Progenitor cell of endocrine pancreas (in vitro differentiated cells): ENCODE data around the gene ANKRD24. TPM values are rescaled to one million over a fixed set of nuclear protein-coding genes. Genes with fewer than 3 reads are reported as not detected.
"Not testable (repeated sequence)": the region's sequence is repeated elsewhere in the genome, so short reads cannot be mapped to it uniquely, and the experiment has no call there.

ENCODE experiments used
- DNase-seq: peaks from one replicate; pipeline ENCODE4 v3.0.0; 2021; ENCODE audit warnings: low spot score; ENCODE audit not compliant: unreplicated experiment
- H3K27ac Mint-ChIP-seq: 2 replicates; pipeline ENCODE4 v1.8.0; 2021; ENCODE audit warnings: mild to moderate bottlenecking, moderate library complexity, mixed read lengths
- H3K27me3 Mint-ChIP-seq: 2 replicates; pipeline ENCODE4 v1.8.0; 2021; ENCODE audit warnings: mixed read lengths
- H3K36me3 Mint-ChIP-seq: 2 replicates; pipeline ENCODE4 v1.8.0; 2022; ENCODE audit warnings: mixed read lengths; ENCODE audit not compliant: insufficient read depth
- H3K4me1 Mint-ChIP-seq: 2 replicates; pipeline ENCODE4 v1.8.0; 2021; ENCODE audit warnings: low read depth, mixed read lengths
- H3K4me3 Mint-ChIP-seq: 2 replicates; pipeline ENCODE4 v1.8.0; 2021; ENCODE audit warnings: low read depth, mild to moderate bottlenecking, moderate library complexity, mixed read lengths
- H3K9me3 Mint-ChIP-seq: 2 replicates; pipeline ENCODE4 v1.8.0; 2021; ENCODE audit warnings: low read depth, mixed read lengths
- CTCF ChIP-seq: fragments of 200-600 bp; sonication (generic); IDR thresholded peaks from one replicate; pipeline ENCODE4 v1.5.0; 2021; ENCODE audit warnings: antibody characterized with exemption, mild to moderate bottlenecking; ENCODE audit not compliant: unreplicated experiment
- total RNA-seq: library from RNA; stranded (reverse); gene quantifications from 2 replicates; pipeline ENCODE4 v1.2.1, GENCODE V29; 2021

The ANKRD24 gene
- total RNA-seq, 1 donor from 2014 or later = 1.6 TPM

GRCh38 chr19:4186087-4186993, 3.9 kb downstream of the ANKRD24 start:
- no peaks in the 10 kb centered on the region for H3K9me3 Mint-ChIP-seq
- H3K27me3 Mint-ChIP-seq = peaks cover 6% of the 10 kb centered on the region

DNA sequence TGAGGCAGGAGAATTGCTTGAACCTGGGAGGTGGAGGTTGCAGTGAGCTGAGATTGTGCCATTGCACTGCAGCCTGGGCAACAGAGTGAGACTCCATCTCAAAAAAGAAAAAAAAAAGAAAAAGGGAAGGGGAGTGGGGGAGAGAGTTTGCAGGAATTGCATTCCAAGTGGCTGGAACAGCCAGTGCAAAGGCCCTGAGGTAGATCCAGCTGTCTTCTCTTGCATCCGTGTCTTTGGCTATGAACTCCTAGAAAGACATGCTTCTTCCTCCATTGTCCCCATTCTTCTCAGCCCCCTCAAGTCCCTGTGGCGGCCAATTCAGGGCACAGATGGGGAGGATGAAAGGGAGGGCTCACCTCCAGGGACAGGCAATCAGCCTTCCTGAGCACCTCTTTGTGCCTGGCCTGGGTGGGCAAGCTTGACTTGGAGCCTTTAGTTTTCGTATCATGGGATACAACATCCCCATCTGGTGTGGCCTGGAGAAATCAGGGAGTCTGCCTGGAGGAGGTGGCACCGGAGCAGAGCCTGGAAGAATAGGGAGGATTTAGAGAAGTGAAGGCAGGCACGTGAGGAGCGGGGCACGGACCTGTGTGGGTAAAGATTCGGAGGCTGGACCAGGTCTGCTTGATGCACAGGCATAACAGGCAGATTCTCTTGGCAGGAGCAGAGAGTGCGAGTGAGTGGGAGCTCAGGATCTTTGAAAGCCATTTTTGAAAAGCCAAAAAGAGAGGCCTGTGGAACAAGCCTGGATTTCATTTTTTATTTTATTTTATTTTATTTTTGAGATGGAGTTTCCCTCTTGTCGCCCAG, 5.0 kb downstream of the ANKRD24 start:
- H3K4me3 Mint-ChIP-seq = no peak overlapping the region
- H3K36me3 Mint-ChIP-seq = no peaks in the 10 kb centered on the region
- H3K27ac Mint-ChIP-seq = no peak overlapping the region
- H3K9me3 Mint-ChIP-seq = no peaks in the 10 kb centered on the region
- no peak for TF ChIP-seq CTCF
- H3K4me1 Mint-ChIP-seq = peaks cover 4% of the 10 kb centered on the region
- no peak for DNase-seq
- peaks cover 6% of the 10 kb centered on the region for H3K27me3 Mint-ChIP-seq

More at GRCh38 chr19:4186087-4186993, 3.9 kb downstream of the ANKRD24 start:
- no peak overlapping the region for H3K27ac Mint-ChIP-seq
- no peak overlapping the region for H3K4me3 Mint-ChIP-seq
- TF ChIP-seq CTCF = peak; percentile 85
- peaks cover 8% of the 10 kb centered on the region for H3K4me1 Mint-ChIP-seq
- peak; percentile 75 for DNase-seq
- no peaks in the 10 kb centered on the region for H3K36me3 Mint-ChIP-seq

- Mint-ChIP-seq H3K27me3 (peaks cover 19% of the 10 kb centered on the region), H3K4me3 (no peak overlapping the region), H3K36me3 (no peaks in the 10 kb centered on the region), H3K9me3 (no peaks in the 10 kb centered on the region), H3K27ac (no peak overlapping the region), H3K4me1 (no peaks in the 10 kb centered on the region)
- no peak for TF ChIP-seq CTCF
- DNase-seq = no peak
These were observed 7.2 kb downstream of the ANKRD24 start for GRCh38 chr19:4189641-4190040.

GRCh38 chr19:4192537-4192936, 10.0 kb downstream of the ANKRD24 start:
- H3K27me3 Mint-ChIP-seq = peaks cover 44% of the 10 kb centered on the region
- not testable (repeated sequence) for DNase-seq, H3K27ac Mint-ChIP-seq, H3K4me3 Mint-ChIP-seq, H3K36me3 Mint-ChIP-seq, H3K4me1 Mint-ChIP-seq, H3K9me3 Mint-ChIP-seq

DNA sequence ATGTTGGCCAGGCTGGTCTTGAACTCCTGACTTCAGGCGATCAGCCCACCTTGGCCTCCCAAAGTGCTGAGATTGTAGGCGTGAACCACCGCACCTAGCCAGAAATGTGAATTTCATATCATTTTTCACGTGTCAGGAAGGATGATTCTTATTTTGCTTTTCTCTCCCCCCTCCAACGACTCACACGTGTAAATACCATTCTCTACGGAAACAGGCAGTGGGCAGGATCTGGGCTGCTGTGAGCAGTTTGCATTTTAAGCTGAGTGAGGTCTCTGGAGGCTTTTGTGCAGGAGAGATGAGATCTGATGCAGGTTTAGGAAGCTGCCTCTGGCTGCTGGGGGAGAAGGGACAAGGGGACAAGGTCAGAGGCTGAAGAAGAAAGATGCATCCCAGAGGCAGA, 11.9 kb downstream of the ANKRD24 start:
- TF ChIP-seq CTCF = no peak
- Mint-ChIP-seq H3K36me3 (no peaks in the 10 kb centered on the region), H3K4me3 (no peak overlapping the region), H3K4me1 (peaks cover 2% of the 10 kb centered on the region), H3K27ac (no peak overlapping the region), H3K27me3 (peaks cover 56% of the 10 kb centered on the region), H3K9me3 (peaks cover 7% of the 10 kb centered on the region)
- DNase-seq = no peak
